Jurkat, Clone E6-1 (cell line): ENCODE measurements around the gene STX8.

Source experiments
- DNase-seq: peaks from one replicate; pipeline ENCODE4 v3.0.0-alpha.2; 2011; ENCODE audit warnings: low read depth, low spot score
- H3K4me3 ChIP-seq: 2 replicates; pipeline ENCODE4 v1.5.1; 2011; ENCODE audit warnings: mild to moderate bottlenecking, low read length, control low read depth, moderate library complexity

The STX8 gene

DNA sequence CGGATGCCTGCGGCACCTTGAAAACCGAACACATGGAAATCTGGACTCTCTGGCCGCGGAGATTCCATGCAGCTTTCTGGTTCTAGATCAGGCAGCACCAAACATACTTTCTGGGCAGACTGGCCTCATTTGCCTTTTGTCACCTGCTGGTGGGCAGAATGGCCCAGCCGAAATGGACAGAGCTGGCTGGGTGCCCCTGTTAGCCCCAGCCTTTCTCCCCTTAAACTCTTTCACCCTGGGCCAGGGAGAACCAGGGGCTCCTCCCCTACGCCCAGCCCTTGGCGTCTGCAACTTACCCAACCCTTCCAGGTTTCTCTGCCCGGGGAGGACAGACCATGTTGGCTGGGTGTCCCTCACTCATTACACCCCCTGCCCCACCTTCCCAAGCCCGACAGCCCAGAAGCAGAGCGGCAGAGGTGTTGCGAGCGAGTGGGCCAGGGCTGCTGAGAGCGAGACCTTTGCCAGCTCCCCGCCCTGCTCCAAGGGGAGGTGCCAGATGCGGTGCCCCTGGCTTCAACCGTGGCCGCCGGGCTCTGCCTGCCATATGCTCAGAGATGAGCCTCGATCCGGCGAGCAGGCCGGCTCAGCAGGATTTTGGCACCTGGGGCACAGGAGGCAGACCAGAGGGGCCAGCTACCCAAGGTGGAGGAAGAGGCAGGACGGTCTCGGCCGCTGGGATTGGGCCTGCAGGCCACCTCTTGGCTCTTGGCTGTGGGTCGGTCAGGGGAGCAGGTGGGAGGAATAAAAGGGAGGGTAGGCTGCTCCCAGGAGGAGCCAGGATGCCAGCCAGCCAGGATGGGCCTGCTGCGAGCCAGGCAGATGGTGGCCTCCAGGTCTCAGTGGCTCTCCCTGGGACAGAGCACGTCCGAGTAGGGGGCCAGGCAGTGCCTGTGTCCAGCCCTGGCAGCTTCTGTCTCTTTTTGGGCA lies 363.0 kb downstream of the STX8 start:
- DNase-seq = no peak
- H3K4me3 ChIP-seq = no peak overlapping the region

DNA sequence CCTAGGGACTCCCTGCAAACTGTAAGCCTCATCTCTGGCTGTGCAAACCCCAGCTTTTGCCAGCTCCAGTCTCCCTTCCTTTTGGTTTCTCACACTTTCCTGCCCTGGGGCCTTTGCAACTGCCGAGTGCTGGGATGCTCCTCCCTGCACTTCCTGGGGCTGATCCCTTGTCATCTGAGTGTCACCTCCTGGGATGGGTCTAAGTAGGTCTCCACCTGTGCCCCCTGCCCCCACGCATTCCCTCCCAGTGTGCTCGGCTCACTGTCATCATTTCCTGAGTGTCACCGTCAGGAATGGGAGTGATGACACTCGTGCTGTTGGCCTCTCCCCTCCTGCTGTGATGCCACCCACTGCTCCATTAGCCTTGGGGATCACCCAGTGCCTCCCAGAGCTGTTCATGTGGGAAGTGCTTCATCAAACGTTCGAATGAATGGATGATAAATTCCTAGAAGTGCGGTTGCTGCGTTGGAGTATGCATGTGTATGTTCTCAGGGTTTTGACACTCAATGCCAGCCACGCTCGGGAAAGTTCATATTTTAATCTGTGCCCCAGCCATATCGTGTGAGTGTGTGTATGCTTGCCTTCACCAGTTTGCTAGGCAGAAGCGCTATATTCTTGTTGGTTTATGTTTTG lies 364.4 kb downstream of the STX8 start:
- no peak for DNase-seq
- no peak overlapping the region for H3K4me3 ChIP-seq

DNA sequence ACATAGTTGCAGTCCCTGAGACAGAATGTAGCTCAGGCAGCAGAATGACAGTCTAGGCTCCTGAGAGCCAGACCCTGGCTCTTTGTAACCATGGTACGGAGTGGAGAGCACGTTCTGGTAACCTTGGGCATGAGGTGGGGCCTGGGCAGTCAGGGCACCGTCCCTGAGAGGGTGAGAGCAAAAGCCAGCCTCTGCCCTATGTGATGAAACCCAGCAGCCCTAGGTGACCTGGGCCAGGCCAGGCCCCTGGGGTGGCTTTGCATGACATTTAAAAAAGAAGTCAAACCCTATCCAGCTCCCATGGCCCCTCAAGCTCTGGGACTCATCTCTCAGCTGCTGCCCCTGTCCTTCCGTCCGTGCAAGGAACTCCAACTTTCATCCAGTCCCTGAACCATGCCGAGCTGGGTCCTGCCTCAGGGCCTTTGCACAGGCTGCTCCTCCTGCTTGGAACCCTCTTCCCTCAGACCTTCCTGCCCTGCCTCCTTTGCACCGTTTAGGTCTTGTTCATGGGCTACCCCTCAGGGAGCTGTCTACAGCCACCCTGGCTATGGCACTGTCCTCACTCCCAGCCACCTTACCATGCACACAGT lies 365.7 kb downstream of the STX8 start:
- DNase-seq = no peak
- no peak overlapping the region for H3K4me3 ChIP-seq

DNA sequence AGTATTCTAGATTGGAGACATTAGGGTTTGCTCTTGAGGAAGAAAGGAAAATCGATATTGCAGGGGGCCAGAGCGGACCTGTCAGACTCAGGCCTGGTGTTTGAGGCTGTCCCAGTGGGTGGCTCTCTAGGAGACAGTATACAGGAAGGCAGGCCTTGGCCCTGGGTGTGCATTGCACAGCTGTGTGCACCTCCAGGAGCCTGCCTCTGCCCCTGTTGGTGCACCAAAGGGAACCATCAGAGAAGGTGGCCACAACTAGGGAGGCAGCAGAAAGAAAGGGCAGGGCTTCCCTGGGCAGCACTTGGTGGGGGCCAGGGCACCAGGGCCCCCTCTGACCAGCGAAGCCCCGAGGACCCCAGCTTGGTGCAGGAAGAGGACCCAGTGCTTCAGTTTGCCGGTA lies 366.3 kb downstream of the STX8 start:
- no peak for DNase-seq
- H3K4me3 ChIP-seq = no peak overlapping the region

DNA sequence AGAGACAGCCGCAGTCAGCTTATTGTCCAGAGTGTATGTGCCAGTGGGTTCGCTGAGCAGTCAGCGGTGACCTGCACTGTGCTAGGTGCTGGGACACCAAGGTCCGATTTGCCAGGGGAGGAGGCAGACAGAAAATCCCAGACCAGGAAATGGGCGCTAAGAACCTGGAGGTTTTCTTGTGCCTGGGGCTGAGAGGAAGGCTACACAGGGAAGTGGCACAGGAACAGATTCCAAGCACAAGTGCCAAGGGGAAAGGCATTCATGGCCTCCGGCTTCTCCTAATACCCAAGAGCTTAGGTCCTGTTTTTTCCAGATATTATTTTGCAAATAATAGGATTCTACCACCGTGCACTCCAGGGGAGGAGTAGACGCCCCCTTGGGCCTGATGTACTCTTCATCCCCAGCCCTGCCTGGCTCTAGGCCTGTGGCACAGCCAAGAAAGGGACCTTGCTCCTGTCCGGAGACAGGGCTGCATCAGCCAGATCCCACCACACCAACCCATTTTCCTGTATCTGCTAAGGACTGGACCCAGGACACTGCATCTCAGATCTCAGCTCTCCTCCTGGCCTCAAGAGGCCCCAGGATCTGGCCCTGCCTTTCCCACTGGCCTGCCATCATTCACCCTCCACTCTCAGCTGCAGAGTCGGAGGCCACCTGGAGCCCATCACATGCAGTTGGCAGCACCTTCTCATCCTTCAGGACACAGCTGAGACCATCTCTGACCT lies 367.1 kb downstream of the STX8 start:
- no peak overlapping the region for H3K4me3 ChIP-seq
- no peak for DNase-seq

DNA sequence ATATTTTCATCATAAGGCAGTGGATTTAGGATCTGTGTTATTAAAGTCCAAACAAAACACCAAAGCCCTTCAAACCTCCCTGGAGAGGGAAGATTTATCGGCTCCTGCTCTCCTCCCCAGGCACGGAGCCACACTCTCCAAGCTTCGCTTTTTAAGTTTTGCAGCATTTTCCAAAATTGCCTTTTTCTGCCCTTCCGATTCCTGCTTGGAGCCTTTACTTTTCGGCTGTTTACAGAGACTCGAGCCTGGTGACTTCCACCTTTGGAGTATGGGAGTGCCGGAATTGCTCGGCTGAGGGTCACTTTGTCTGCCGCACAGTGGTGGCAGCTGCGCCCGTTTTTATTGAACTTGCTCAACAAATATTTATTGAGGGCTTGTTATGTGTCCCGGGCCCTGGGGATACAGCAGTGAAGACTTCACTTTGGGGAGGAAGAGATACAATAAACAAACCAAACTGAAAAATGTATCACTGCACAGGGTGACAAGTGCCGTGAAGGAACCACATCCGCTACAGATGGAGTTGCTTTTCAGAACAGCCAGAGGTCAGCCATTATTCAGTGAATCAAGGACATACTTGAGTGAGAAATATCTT lies 368.8 kb downstream of the STX8 start:
- no peak overlapping the region for H3K4me3 ChIP-seq
- no peak for DNase-seq

DNA sequence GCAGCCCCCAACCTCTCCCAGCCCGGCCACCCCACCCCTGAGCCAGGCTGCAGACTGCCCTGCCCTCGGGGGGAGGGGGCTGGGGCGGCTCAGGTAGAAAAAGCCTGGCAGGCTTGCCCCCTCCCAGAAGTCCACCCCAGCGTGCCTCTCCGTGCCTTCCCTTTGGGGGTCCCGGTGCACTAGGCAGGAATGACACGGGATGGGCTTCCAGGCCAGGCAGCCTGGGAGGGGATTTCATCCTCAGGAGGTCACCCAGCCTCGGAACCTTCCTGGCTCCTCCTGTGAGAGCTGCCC lies 369.3 kb downstream of the STX8 start:
- DNase-seq = no peak
- no peak overlapping the region for H3K4me3 ChIP-seq

DNA sequence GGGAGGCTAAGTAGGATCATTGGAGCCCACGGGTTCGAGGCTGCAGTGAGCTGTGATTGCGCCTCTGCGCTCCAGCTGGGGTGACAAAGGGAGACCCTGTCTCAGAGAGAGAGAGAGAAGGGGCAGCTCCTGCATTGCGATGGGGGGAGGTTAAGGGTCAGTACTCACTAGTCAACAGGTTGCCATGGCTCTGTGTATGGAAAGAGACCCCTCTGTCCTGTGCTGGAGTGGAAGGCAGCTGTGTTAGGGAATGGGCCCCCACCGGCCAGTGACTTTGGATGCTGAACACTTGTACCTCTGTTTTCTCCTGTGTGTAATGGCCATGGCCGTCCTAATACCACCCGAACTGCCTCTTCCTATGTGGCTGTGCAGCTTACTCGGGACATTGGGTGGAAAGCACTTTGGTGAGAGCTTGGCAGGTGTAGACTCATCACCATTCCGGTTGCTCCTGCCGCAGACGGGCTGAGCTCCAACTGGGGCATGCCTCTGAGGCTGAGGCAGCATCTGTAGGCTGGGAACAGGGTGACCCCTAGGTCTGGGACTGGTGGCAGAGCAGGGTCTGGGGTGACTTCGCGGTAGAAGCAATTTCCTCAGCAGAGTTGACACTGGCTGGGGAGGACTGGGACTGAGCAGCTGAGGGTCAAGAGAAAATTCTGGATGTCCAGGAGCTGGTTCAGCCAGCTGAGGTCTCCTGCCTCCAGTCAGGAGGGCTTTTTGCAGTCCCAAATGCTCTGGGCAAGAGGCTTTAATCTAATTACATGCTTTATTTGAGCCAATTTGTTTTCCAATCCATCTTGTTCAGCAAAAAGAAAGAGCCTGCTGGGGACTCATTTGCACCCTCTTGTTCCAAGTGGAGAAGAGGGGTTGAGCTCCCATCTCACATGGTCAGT lies 369.9 kb downstream of the STX8 start:
- DNase-seq = no peak
- H3K4me3 ChIP-seq = no peak overlapping the region

DNA sequence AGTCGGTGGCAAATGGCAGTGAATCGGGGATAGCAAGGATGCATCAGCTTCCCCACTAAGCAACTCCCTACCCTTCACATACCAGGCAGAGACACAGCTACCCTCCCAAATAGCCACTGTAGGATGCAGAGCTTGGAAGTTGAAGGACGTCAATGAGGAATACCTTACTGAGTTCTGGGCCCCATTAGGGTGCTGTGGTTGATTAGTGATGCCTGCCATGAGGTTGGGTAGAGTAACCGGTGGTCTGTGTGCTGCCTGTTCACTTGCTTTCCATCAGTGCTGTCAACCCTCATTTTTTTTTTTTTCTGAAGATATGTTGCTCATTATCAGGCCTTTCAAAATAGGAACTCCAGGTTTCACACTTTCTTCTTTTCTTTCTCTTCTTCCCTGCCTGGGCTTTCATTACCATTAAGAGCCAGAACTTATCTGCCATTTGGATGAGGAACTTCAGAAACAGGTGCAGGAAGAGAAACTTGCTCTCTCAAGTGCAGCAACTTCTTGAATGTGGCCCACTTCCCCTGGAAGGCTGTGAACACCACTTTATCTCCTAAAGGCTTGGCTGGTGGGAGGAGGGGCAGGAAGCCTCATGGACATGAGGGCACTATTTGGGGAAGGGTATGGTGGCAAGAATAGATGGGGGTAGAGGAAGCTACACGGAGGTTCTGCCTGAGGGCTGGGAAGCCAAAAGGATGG lies 370.8 kb downstream of the STX8 start:
- no peak for DNase-seq
- no peak overlapping the region for H3K4me3 ChIP-seq

DNA sequence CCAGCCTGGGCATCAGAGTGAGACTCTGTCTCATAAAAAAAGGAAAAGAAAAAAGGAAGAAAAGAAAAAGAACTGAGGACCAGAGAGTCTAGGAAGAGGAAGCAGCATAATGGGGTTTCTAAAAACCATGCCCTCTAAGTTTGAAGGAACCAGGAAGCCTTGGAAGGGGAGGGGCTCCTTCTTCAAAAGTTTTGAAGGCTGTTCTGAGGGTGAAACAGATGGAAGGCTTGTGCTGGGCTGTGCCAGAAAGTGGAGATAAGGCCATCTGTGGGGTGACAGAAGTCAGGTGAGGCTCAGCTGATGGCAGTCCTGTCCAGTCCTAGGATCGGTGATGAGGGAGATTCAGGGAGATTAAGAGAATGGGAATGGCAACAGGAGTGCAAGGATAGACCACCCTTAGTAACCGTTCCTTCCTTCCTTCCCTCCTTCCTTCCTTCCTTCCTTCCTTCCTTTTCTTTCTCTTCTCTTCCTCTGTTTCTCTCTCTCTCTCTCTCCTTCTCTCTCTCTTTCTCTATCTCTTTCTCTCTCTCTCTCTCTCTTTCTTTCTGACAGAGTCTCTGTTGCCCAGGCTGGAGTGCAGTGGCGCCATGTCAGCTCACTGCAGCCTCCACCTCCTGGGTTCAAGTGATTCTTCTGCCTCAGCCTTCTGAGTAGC lies 371.7 kb downstream of the STX8 start:
- no peak overlapping the region for H3K4me3 ChIP-seq
- no peak for DNase-seq

DNA sequence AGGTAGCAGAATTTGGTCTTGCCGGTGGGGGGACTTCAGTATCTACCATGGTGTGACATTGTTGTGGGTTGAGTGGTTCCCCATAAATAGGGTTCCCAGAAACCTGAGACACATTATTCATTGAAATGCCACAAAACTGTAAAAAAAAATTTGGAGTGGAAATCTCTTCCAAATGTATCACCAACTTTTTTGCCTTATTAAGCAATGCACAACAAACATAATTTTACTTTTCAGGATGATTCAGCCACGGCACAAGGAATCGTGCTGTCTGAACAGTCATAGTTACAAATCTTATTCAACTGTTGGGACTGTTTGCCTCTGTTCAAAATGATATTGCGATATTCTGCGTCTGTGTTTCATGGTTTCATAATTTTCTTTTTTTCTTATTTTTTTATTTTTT lies 373.1 kb downstream of the STX8 start:
- DNase-seq = no peak
- H3K4me3 ChIP-seq = no peak overlapping the region

DNA sequence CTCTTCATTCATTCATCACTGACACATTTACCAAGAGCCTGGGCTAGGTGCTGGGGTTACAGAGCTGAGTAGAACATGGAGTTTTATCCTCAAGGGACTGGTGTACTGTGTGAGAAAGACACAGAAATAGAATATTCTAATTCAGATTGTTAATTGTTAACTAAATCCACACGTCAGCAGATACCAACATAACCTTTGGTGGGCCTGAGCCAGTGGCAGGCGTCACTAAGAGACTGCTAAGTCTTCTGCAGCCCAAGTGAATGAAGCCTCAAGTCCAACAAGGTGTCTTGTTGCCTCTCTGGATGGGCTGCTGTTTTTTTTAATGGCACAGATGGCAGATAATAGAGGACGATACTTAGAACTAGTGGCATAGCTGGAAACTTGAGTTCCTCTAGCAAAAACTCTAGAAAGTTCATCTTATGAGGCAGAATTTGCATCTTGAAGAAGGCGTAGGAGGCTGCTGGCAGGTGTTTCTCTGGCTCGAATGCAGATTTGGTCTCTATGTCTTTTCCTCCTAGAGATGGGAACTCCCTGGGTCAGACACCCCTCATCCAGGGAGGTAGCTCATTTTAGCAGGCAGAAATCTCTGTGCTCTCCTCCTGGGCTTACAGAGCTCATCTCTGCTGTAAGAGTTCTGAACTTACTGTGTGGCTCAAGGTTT lies 374.8 kb downstream of the STX8 start:
- DNase-seq = no peak
- H3K4me3 ChIP-seq = no peak overlapping the region
